ENCODE results near the gene KRTAP12-2.
"Not testable (repeated sequence)": the region's sequence is repeated elsewhere in the genome, so short reads cannot be mapped to it uniquely, and the experiment has no call there.

GRCh38 chr21:44689740-44690139 lies 23.0 kb upstream of the KRTAP12-2 start:
- TF ChIP-seq CTCF (IDR thresholded peaks at IDR 0.05; ENCODE audit: low read length); EZH2 (optimal IDR thresholded peaks at IDR 0.05; ENCODE audit: low read depth, low read length); EZH2phosphoT487 (IDR thresholded peaks at IDR 0.05; ENCODE audit: low read length): not testable (repeated sequence)

All from MM.1S (cell line).